Measurements from ENCODE around the gene KIF7. TPM values are rescaled to one million over a fixed set of nuclear protein-coding genes. Genes with fewer than 3 reads are reported as not detected.

Gene KIF7
- total RNA-seq, 1 donor from 2014 or later, result 1.5 TPM

DNA sequence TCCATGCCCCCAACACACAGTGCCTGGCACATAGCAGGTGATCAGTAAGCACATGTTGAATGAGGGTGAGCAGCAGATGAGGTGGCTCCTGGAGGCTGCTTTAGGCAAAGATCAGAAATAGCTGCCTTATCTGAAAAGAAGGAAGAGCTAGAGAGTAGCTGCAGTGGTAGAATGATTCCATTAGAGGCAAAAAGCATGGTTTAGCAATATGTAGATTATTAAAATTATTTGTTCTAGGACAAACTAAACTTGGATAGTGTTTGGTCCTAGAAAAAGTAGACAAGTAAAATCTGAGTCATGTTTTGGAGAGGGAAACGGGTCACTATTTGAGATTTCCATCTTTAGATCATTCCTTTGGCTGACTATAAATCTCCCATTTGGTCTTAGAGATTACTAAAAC, 32.1 kb downstream of the KIF7 start:
- intact Hi-C loops (cut with DNase I), result no loop called here
- no peak for DNase-seq
- H3K27me3 ChIP-seq (ENCODE audit: low read depth), result no peaks in the 10 kb centered on the region
- peaks cover under 1% of the 10 kb centered on the region for H3K36me3 ChIP-seq
- H3K9me3 ChIP-seq, result no peaks in the 10 kb centered on the region
- no peak overlapping the region for H3K4me3 ChIP-seq
- no peak for ATAC-seq
- no peak overlapping the region for H3K27ac ChIP-seq
- TF ChIP-seq, protein P1, sequence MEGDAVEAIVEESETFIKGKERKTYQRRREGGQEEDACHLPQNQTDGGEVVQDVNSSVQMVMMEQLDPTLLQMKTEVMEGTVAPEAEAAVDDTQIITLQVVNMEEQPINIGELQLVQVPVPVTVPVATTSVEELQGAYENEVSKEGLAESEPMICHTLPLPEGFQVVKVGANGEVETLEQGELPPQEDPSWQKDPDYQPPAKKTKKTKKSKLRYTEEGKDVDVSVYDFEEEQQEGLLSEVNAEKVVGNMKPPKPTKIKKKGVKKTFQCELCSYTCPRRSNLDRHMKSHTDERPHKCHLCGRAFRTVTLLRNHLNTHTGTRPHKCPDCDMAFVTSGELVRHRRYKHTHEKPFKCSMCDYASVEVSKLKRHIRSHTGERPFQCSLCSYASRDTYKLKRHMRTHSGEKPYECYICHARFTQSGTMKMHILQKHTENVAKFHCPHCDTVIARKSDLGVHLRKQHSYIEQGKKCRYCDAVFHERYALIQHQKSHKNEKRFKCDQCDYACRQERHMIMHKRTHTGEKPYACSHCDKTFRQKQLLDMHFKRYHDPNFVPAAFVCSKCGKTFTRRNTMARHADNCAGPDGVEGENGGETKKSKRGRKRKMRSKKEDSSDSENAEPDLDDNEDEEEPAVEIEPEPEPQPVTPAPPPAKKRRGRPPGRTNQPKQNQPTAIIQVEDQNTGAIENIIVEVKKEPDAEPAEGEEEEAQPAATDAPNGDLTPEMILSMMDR (IDR thresholded peaks at IDR 0.05), result no peak
- H3K4me1 ChIP-seq, result no peaks in the 10 kb centered on the region

DNA sequence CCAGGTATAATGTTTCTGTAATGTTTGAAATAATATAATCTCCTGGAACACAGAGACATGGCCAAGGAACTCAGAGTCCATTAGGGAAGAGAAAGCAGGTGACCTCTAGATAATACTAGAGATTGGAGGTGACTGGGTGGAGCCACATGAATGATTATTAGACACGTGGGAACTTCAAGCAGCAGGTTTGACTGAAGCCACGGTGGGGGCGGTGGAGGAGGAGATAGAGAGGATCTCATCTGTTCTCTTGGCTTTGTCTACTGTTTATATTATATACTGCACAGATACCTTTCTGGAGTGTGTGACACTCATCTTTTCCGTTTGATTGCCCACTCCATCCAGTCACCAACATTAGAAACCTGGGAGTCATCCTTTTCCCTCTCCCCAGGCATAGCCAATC, 33.7 kb downstream of the KIF7 start:
- H3K36me3 ChIP-seq, result no peaks in the 10 kb centered on the region
- intact Hi-C loops (cut with DNase I), result no loop called here
- no peak for ATAC-seq

DNA sequence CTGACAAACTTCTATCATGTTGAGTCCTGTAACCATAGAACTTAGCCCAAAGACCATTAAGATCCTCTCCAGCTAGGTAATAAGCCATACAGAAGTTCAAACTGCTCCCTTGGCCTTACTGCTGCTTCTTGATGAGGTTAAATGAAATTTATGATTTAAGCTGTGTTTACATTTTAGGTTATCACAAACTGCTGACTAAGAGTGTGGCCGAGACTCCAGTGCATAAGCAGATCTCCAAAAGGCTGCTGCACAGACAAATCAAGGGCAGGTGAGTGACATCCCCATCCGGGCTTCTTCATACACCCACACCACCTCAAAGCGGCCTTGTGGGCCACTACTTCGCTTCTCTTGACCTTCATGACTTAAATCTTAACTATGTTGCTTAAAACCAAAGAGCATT, 39.0 kb downstream of the KIF7 start:
- TF ChIP-seq, protein P1 (IDR thresholded peaks at IDR 0.05), result no peak
- Histone ChIP-seq H3K27me3 (ENCODE audit: low read depth) (no peaks in the 10 kb centered on the region), H3K4me1 (no peaks in the 10 kb centered on the region), H3K4me3 (no peak overlapping the region), H3K27ac (no peak overlapping the region), H3K36me3 (no peaks in the 10 kb centered on the region), H3K9me3 (peaks cover 11% of the 10 kb centered on the region)
- intact Hi-C loops (cut with DNase I), result no loop called here
- DNase-seq, result no peak
- ATAC-seq, result no peak

More for the DNA sequence above, 33.7 kb downstream of the KIF7 start:
- H3K4me1 ChIP-seq, result no peaks in the 10 kb centered on the region
- DNase-seq, result no peak
- TF ChIP-seq, protein P1 (IDR thresholded peaks at IDR 0.05), result no peak
- no peaks in the 10 kb centered on the region for H3K27me3 ChIP-seq (ENCODE audit: low read depth)
- no peaks in the 10 kb centered on the region for H3K9me3 ChIP-seq
- no peak overlapping the region for H3K4me3 ChIP-seq
- no peak overlapping the region for H3K27ac ChIP-seq

DNA sequence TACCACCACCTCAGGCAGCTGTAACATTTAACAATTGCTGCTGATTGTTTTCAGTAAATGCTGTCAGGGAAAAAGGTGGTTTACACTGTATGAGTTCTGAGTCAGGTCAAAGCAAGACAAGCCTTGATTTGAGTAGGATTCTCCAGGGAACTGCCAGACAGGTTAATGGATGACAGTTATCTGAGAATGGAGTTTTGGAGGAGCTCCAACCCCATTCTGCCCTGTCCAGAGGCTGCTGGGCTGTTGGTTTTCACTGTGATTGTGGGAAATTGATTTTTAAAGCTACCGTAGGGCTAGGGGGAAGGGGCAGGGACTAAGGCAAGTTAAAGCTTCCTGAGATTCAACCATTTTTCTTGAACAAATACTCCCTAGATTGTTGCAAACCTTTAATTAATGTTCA, 40.1 kb downstream of the KIF7 start:
- TF ChIP-seq, protein P1 (IDR thresholded peaks at IDR 0.05), result no peak
- H3K27ac ChIP-seq, result no peak overlapping the region
- H3K9me3 ChIP-seq, result peaks cover 11% of the 10 kb centered on the region
- no peaks in the 10 kb centered on the region for H3K4me1 ChIP-seq
- H3K4me3 ChIP-seq, result no peak overlapping the region
- DNase-seq (no peak), ATAC-seq (no peak)
- intact Hi-C loops (cut with DNase I), result no loop called here
- H3K36me3 ChIP-seq, result no peaks in the 10 kb centered on the region
- no peaks in the 10 kb centered on the region for H3K27me3 ChIP-seq (ENCODE audit: low read depth)

DNA sequence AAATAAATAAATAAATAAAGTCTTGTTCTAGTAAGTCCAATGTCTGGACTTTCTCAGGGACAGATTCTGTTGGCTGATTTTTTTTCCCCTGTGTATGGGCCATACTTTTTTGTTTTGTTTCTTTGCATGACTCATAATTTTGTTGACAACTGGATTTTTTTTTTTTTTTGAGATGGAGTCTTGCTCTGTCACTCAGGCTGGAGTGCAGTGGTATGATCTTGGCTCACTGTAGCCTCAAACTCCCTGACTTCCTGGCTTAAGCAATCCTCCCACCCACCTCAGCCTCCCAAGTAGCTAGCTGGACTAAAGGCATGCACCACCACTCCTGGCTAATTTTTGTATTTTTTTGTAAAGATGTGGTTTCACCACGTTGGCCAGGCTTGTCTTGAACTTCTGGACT, 41.1 kb downstream of the KIF7 start:
- Histone ChIP-seq H3K4me1 (no peaks in the 10 kb centered on the region), H3K27me3 (ENCODE audit: low read depth) (no peaks in the 10 kb centered on the region), H3K27ac (no peak overlapping the region), H3K9me3 (peaks cover 11% of the 10 kb centered on the region), H3K36me3 (no peaks in the 10 kb centered on the region), H3K4me3 (no peak overlapping the region)
- TF ChIP-seq, protein P1 (IDR thresholded peaks at IDR 0.05), result no peak
- intact Hi-C loops (cut with DNase I), result no loop called here
- no peak for ATAC-seq
- no peak for DNase-seq

DNA sequence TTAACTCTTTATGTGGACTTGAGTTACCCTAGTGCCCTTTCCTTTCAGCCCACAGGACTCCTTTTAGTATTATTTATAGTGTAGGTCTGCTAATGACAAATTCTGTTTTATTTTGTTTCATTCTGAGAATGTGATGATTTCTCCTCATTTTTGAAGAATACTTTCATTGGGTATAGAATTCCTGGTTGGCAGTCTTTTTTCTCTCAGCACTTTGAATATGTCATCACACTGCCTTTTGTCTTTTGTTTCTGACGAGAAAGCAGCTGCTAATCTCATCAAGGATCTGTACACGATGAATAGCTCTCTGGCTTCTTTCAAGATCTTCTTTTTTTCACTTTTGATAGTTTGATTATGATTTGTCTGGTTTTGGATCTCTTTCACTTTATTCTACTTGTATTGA, 42.2 kb downstream of the KIF7 start:
- TF ChIP-seq, protein P1 (IDR thresholded peaks at IDR 0.05), result no peak
- no peak for ATAC-seq
- intact Hi-C loops (cut with DNase I), result no loop called here
- Histone ChIP-seq H3K27ac (no peak overlapping the region), H3K4me1 (no peaks in the 10 kb centered on the region), H3K4me3 (no peak overlapping the region), H3K36me3 (no peaks in the 10 kb centered on the region), H3K27me3 (ENCODE audit: low read depth) (no peaks in the 10 kb centered on the region), H3K9me3 (peaks cover 11% of the 10 kb centered on the region)
- no peak for DNase-seq
